B cell (primary cell): ENCODE results near the gene HBZ. TPM values are rescaled to one million over a fixed set of nuclear protein-coding genes. Genes with fewer than 3 reads are reported as not detected.
A peak's percentile ranks its signal among the peaks of the same experiment; 100 is the strongest.

Experiments used
- ATAC-seq: fragments of 200-7000 bp; cut with Tn5 transposase; one replicate; pipeline ENCODE4 v1.10.0; 2021; ENCODE audit warnings: low read depth, mild to moderate bottlenecking, moderate number of reproducible peaks, moderate library complexity
- CTCF ChIA-PET: fragments of 350-600 bp; sonication (Branson Sonifier 250); formaldehyde crosslinking; loops from one replicate; lab custom pipeline; 2021; ENCODE audit warnings: antibody characterized with exemption, inconsistent platforms; lab: Charles Lee
- POLR2A ChIA-PET: fragments of 350-600 bp; sonication (Branson Sonifier 250); formaldehyde crosslinking; loops from one replicate; lab custom pipeline; 2021; ENCODE audit warnings: antibody characterized with exemption; lab: Charles Lee
- DNase-seq: peaks from one replicate; pipeline ENCODE4 v3.0.0; 2013
- H2AFZ ChIP-seq: 2 replicates; pipeline ENCODE4 v1.6.1; 2012; ENCODE audit warnings: mild to moderate bottlenecking, low read depth, low read length; ENCODE audit not compliant: insufficient read depth, poor library complexity, severe bottlenecking
- H3K27ac ChIP-seq, 2 donors: 1 replicate in 1 of 2; 2 replicates in 1 of 2; pipeline ENCODE4 v1.5.1; 2012 to 2013; ENCODE audit warnings: low read length in 2 of 2, mild to moderate bottlenecking in 2 of 2, moderate library complexity in 1 of 2
- H3K27me3 ChIP-seq, 4 experiments: fragments of 200-600 bp in 1 of 4; sonication (generic) in 1 of 4; replicated peaks in 1 of 4; 1 replicate in 2 of 4; 2 replicates in 2 of 4; pipeline versions ENCODE4 v1.6.1 to v1.7.0; 2013 to 2016; ENCODE audit warnings: low read length in 3 of 4, mild to moderate bottlenecking in 2 of 4, mixed read lengths in 1 of 4, moderate library complexity in 1 of 4; ENCODE audit not compliant: insufficient read depth in 4 of 4, control insufficient read depth in 3 of 4; ENCODE audit errors: control extremely low read depth in 1 of 4
- H3K36me3 ChIP-seq, 2 experiments: replicated peaks in 1 of 2; 1 replicate in 1 of 2; 2 replicates in 1 of 2; pipeline versions ENCODE4 v1.6.1 to v1.7.1; 2013; ENCODE audit warnings: low read length in 1 of 2; ENCODE audit not compliant: insufficient read depth in 2 of 2, control insufficient read depth in 1 of 2; ENCODE audit errors: control extremely low read depth in 1 of 2, extremely low read depth in 1 of 2
- H3K4me1 ChIP-seq, 2 donors: fragments of 200-600 bp in 1 of 2; sonication (generic) in 1 of 2; 1 replicate in 1 of 2; 2 replicates in 1 of 2; pipeline versions ENCODE4 v1.5.1 to v1.6.1; 2013 to 2017; ENCODE audit warnings: low read length in 2 of 2; ENCODE audit not compliant: control insufficient read depth in 2 of 2, insufficient read depth in 2 of 2
- H3K4me2 ChIP-seq: replicated peaks from 2 replicates; pipeline ENCODE3; 2012; ENCODE audit warnings: mild to moderate bottlenecking, low read depth, low read length; ENCODE audit not compliant: poor library complexity, severe bottlenecking
- H3K4me3 ChIP-seq, 5 experiments: fragments of 200-600 bp in 1 of 5; sonication (generic) in 1 of 5; 1 replicate in 3 of 5; 2 replicates in 2 of 5; pipeline versions ENCODE4 v1.5.1 to v1.7.0; 2011 to 2016; ENCODE audit warnings: low read length in 4 of 5, mild to moderate bottlenecking in 4 of 5, low read depth in 2 of 5, control low read depth in 1 of 5, moderate library complexity in 1 of 5; ENCODE audit not compliant: insufficient read depth in 1 of 5; ENCODE audit errors: control extremely low read depth in 1 of 5, extremely low read depth in 1 of 5
- H3K79me2 ChIP-seq: fragments of 200-600 bp; sonication (generic); one replicate; pipeline ENCODE4 v1.6.0; 2016; ENCODE audit warnings: low read length; ENCODE audit not compliant: control insufficient read depth, insufficient read depth
- H3K9ac ChIP-seq: fragments of 200-600 bp; sonication (generic); 2 replicates; pipeline ENCODE4 v1.6.1; 2017; ENCODE audit warnings: mild to moderate bottlenecking, low read length, moderate library complexity
- H3K9me3 ChIP-seq, 3 donors: one replicate each; pipeline versions ENCODE4 v1.6.1 to v1.7.1; 2013; ENCODE audit warnings: low read length in 2 of 3; ENCODE audit not compliant: control insufficient read depth in 2 of 3, insufficient read depth in 1 of 3; ENCODE audit errors: control extremely low read depth in 1 of 3
- H4K20me1 ChIP-seq: 2 replicates; pipeline ENCODE4 v1.6.0; 2012; ENCODE audit warnings: mild to moderate bottlenecking, low read length; ENCODE audit not compliant: insufficient read depth, control insufficient read depth, poor library complexity, severe bottlenecking
- H3K27ac Mint-ChIP-seq: one replicate; pipeline ENCODE4 v1.8.0; 2021; ENCODE audit warnings: mixed read lengths
- H3K27me3 Mint-ChIP-seq: one replicate; pipeline ENCODE4 v1.8.0; 2021; ENCODE audit warnings: mixed read lengths
- H3K4me1 Mint-ChIP-seq: one replicate; pipeline ENCODE4 v1.8.0; 2021; ENCODE audit warnings: mixed read lengths
- H3K4me3 Mint-ChIP-seq: one replicate; pipeline ENCODE4 v1.8.0; 2021; ENCODE audit warnings: mixed read lengths
- H3K9me3 Mint-ChIP-seq: one replicate; pipeline ENCODE4 v1.8.0; 2022; ENCODE audit warnings: mixed read lengths; ENCODE audit not compliant: insufficient read depth
- EZH2 ChIP-seq: IDR thresholded peaks from 2 replicates; pipeline ENCODE4 v1.6.1; 2012; ENCODE audit warnings: borderline replicate concordance, low read depth, mild to moderate bottlenecking, moderate library complexity, low read length; ENCODE audit not compliant: insufficient read depth, poor library complexity, severe bottlenecking
- WGBS: methylation state at CpG from one replicate; pipeline ENCODE4 v1.1.5; 2013; ENCODE audit warnings: missing lambda C conversion rate; ENCODE audit not compliant: insufficient coverage; 5-methylcytosine and 5-hydroxymethylcytosine counted together
- intact Hi-C: fragments of 100-400 bp; cut with micrococcal nuclease; formaldehyde crosslinking; loops from one replicate; pipeline ENCODE4 v1.10.0; 2022
- polyA plus RNA-seq: library from polyadenylated mRNA; depleted of rRNA; stranded (reverse); fragments of >200 nt; gene quantifications from 2 replicates; pipeline ENCODE4 v1.2.3, GENCODE V29; 2012
- total RNA-seq, 2 donors: library from RNA; stranded (reverse); fragments of 120-200 nt in 1 of 2; gene quantifications; 1 replicate in 1 of 2; 2 replicates in 1 of 2; pipeline versions ENCODE4 v1.2.3 to v1.2.4, GENCODE V29; 2013 to 2022
- TF ChIP-seq, protein P1 (sequence below): fragments of 200-600 bp; IDR thresholded peaks from one replicate; pipeline ENCODE4 v1.8.0; 2022; ENCODE audit warnings: antibody characterized with exemption, mild to moderate bottlenecking

Gene HBZ
- total and polyA plus RNA-seq, 2 donors (not counting 1 experiment from before 2014, with no cell fraction given): not detected

GRCh38 chr16:117379-118365 lies 34.8 kb upstream of the HBZ start:
- H3K4me1 ChIP-seq: peaks cover 0 to 6% of the 10 kb centered on the region in 2 donors
- H3K9me3 ChIP-seq: no peaks in the 10 kb centered on the region
- H3K27ac Mint-ChIP-seq: no peak overlapping the region
- peak; percentile 80 for ATAC-seq
- no peak overlapping the region for H3K4me3 ChIP-seq
- H3K27me3 Mint-ChIP-seq: no peaks in the 10 kb centered on the region
- no peak overlapping the region for H3K27ac ChIP-seq
- CTCF ChIA-PET: interaction anchor here (0.6 to 4.5 kb wide), 11 partner anchors 9 to 248 kb away, joined by 3 to 43 read pairs (median 7); partner anchors contain the start of gene HBQ1
- 76% methylated on average over 15 of the region's 19 CpGs for WGBS
- peaks cover 4% of the 10 kb centered on the region for H3K4me1 Mint-ChIP-seq
- peaks cover 0 to 13% of the 10 kb centered on the region in 2 experiments for H3K36me3 ChIP-seq
- TF ChIP-seq EZH2: no peak
- TF ChIP-seq, protein P1, sequence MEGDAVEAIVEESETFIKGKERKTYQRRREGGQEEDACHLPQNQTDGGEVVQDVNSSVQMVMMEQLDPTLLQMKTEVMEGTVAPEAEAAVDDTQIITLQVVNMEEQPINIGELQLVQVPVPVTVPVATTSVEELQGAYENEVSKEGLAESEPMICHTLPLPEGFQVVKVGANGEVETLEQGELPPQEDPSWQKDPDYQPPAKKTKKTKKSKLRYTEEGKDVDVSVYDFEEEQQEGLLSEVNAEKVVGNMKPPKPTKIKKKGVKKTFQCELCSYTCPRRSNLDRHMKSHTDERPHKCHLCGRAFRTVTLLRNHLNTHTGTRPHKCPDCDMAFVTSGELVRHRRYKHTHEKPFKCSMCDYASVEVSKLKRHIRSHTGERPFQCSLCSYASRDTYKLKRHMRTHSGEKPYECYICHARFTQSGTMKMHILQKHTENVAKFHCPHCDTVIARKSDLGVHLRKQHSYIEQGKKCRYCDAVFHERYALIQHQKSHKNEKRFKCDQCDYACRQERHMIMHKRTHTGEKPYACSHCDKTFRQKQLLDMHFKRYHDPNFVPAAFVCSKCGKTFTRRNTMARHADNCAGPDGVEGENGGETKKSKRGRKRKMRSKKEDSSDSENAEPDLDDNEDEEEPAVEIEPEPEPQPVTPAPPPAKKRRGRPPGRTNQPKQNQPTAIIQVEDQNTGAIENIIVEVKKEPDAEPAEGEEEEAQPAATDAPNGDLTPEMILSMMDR: peak; percentile 82
- peaks cover 4% of the 10 kb centered on the region for H4K20me1 ChIP-seq
- POLR2A ChIA-PET: interaction anchor here (1.4 kb wide), 1 partner anchor 118 kb away, joined by 3 read pairs; no protein-coding TSS in a partner anchor
- H3K27me3 ChIP-seq: no peaks in the 10 kb centered on the region
- DNase-seq: peak; percentile 78
- no peak overlapping the region for H3K9ac ChIP-seq
- intact Hi-C loops: loop anchor here (1.0 kb wide), 1 partner anchor 245 kb away; no protein-coding TSS in a partner anchor
- no peak overlapping the region for H3K4me2 ChIP-seq
- no peak overlapping the region for H2AFZ ChIP-seq
- no peaks in the 10 kb centered on the region for H3K9me3 Mint-ChIP-seq
- H3K79me2 ChIP-seq: peaks cover 6% of the 10 kb centered on the region
- no peak overlapping the region for H3K4me3 Mint-ChIP-seq
